GM18507 (cell line): ENCODE measurements around the gene CDH13.

ENCODE experiments used
- DNase-seq: peaks from one replicate; pipeline ENCODE4 v3.0.0; 2011; ENCODE audit warnings: low read depth; ENCODE audit not compliant: insufficient read length; ENCODE audit errors: extremely low spot score
- FAIRE-seq: peaks from 2 replicates; lab custom pipeline; 2011; peaks lifted over from hg19 to GRCh38; lab: Jason Lieb, UNC

CDH13 gene

GRCh38 chr16:83615953-83616350 lies 989.2 kb downstream of the CDH13 start:
- FAIRE-seq, result no peak
- DNase-seq, result no peak

DNA sequence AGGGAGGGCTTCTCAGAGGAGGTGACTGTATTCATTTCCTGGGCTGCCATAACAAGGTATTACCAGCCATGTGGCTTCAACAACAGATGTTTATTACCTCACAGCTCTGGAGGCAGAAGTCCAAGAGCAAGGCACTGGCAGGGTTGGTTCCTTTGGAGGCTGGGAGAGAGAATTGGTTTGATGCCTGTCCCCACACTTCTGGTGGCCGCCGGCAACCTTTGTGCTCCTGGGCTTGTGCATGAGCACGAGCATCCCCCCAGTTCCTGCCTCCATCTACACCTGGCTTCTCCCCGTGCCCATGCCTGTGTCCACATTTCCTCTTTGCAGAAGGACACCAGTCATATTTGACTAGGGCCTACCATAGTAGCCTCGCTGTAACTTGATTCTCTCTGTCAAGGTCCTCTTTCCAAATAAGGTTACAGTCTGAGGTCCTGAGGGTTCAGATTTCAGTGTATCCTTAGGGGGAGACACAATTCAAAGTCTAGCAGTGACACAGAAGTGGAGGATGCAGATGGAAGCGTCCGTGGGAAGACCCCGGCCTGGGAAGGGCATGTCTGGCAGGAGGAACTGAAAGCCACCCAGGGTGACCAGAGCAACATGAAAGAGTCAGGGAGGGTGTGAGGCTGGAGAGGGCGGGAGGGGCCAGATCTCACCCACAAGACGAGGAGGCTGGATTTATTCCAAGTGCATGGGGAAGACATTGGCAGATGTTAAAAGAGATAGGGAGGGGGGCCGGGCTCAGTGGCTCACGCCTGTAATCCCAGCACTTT lies 992.8 kb downstream of the CDH13 start:
- FAIRE-seq (no peak), DNase-seq (no peak)

DNA sequence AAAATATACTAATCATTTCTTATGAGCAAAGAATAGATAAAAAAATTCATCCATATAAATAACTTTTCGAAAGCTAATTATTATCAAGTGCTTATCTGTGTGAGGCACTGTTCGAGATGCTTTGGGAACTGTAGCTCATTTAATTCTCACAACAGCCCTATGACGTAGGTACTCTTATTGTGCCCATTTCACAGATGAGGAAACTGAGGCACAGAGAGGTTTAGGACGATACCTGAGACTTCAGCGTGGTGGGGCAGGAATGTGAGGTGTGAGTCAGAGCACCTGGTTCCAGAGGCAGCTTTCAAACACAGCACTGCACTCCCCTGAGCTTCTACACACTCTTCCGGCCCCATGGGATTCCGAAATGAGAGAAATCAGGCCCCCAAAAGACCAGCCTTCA lies 995.2 kb downstream of the CDH13 start:
- no peak for FAIRE-seq
- no peak for DNase-seq

DNA sequence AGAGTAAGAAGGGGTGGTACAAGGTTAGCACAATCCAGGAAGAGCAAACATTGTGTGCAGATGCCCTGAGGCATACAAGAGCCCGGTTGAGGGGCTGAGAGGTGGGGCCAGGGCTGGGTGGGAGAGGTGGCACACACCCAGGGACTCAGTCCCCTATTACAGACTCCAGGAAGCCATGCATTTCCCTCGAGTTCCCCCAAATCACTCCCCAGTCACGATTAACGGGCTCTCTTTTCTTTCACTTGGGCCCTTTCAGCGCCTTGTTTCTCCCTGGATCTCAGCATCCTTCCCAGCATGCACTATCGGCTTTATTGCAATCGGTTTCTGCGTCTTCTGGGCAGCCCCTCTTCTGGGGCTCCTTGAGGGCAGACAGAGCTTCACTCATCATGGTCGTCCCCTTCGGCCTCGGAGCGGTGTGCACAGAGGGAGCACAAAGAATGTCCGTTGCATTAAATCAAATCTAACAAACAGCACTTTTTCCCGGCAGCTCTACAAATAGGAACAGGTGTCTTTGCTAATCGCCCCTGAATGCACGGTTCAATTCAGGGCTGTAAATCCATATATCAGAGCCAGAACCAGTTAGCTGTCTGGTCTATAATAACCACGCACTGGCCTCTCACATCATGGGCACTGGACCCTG lies 996.4 kb downstream of the CDH13 start:
- DNase-seq (no peak), FAIRE-seq (no peak)

DNA sequence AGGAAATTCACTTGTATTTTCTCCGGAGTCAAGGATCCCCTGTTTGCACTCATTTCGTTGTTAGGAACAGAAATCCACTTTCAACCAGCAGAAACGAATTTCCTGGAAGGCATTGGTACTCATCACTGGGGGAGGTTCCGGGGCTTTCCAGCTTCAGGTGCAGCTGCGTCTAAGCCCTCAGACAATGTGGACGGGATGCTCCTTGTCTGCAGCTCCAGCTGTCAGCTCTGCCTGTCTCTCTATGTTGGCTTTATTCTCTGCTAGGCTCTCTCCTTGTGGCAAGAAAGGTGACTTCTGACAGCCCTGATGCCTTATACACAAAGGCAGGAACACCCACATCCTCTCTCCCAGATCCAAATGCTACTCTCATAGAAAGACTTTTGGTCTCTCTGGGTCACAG lies 997.1 kb downstream of the CDH13 start:
- DNase-seq (no peak), FAIRE-seq (no peak)

- DNase-seq, result no peak
- no peak for FAIRE-seq
Observed at GRCh38 chr16:83624429-83625120, 997.8 kb downstream of the CDH13 start.

GRCh38 chr16:83626204-83626603 lies 999.4 kb downstream of the CDH13 start:
- no peak for FAIRE-seq

GRCh38 chr16:83626676-83627075 lies 999.9 kb downstream of the CDH13 start:
- FAIRE-seq, result no peak
- DNase-seq, result no peak

More at GRCh38 chr16:83626204-83626603, 999.4 kb downstream of the CDH13 start:
- no peak for DNase-seq

- FAIRE-seq (no peak), DNase-seq (no peak)
Observed at GRCh38 chr16:83627996-83628395, 1001.2 kb downstream of the CDH13 start.

DNA sequence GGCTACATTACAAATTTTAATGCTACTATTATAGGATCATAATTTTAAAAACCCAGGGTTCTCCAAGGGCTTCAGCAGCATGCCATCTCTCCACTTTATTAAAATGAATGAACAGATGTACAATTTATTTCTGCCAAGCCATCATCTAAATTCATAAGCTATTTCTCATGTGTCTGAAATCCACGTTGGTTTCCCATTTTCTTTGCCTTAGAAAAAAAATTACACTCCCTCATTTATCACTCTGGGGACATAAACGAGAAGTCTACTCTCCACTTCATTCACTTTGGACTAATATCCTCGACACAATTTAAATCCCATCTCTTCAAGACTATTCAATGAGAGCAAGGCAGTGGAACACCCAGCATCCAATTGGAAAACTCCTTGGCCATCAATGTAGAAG lies 1002.7 kb downstream of the CDH13 start:
- FAIRE-seq, result no peak
- DNase-seq, result no peak

GRCh38 chr16:83629836-83630235 lies 1003.1 kb downstream of the CDH13 start:
- DNase-seq, result no peak
- no peak for FAIRE-seq

- DNase-seq, result no peak
- no peak for FAIRE-seq
Observed at GRCh38 chr16:83630979-83631378, 1004.2 kb downstream of the CDH13 start.

GRCh38 chr16:83633286-83633685 lies 1006.5 kb downstream of the CDH13 start:
- FAIRE-seq, result no peak
- DNase-seq, result no peak

GRCh38 chr16:83648347-83648746 lies 1021.6 kb downstream of the CDH13 start:
- FAIRE-seq, result no peak
- DNase-seq, result no peak

DNA sequence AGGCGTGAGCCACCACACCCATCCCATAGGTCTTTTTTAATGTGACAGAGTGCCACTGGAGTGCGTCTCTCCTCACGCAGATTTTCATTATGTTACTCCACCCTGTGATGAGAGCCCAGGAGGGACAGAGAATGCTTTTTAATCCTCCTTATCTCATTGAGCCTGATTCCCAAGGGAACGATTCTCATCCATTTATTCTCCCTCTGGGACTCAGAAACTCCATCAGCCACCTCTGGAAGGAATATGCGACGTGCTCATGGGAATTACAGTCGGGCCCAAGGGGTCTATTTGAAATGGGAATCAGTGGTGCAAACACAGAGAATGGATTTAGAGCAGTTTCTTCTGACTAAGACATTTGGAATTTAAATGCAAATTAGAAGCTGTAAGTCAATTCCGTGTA lies 1025.1 kb downstream of the CDH13 start:
- FAIRE-seq (no peak), DNase-seq (no peak)

DNA sequence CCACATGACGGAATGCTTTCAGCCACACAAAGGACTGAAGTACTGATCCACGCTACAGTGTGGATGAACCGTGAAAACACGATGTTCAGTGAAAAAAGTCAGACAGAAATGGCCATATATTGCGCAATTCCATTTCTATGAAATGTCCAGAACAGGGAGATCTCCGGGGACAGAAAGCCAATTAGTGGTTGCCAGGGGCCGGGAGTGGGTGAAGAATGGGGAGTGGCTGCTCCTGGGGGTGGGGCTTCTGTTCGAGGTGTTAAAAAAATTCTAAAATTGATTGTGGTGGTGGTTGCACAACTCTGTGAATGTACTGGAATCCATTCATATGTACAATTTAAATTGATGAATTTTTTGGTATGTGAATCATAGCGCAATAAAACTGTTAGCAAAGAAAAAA lies 1026.2 kb downstream of the CDH13 start:
- DNase-seq (no peak), FAIRE-seq (no peak)

GRCh38 chr16:83653785-83654184 lies 1027.0 kb downstream of the CDH13 start:
- FAIRE-seq (no peak), DNase-seq (no peak)

- no peak for FAIRE-seq
- DNase-seq, result no peak
Observed at GRCh38 chr16:83660282-83660681, 1033.5 kb downstream of the CDH13 start.

DNA sequence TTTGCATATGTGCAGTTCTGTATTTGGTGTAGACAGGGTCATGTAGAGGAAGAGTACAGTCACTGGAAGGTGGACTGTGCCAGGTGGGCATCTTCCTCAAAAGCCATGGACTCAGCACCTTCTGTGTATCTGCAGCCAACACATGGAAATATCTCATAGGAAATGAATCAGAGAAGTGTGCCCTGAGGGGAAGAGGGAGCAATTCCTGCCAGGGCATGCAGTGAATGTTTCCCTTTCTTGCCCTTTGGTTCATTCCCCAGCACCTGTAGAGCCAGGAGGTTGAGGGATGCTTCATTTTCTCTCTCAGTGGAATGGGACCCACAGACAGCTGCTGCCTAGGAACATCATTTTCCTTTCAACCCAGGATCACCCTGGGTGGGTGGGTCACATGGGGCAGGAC lies 1034.9 kb downstream of the CDH13 start:
- DNase-seq, result no peak
- FAIRE-seq, result no peak

DNA sequence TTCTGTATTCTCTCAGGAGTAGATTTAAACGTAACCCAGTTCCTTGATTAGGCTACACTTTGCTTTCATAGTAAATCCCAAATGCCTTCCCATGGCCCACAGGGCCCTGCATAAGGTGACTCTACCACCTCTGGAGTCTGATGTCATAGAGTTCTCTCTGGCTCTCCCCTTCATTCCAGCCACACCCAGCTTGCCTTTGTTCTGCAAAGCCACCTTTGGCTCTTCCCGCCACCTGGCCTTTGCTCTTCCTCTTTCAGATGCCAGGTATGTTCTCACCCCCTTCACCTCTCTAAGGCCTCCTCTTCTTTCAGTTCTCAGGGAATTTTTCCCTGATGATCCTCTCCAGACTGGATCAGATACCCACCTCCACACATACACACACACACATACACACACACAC lies 1039.7 kb downstream of the CDH13 start:
- FAIRE-seq, result no peak
- no peak for DNase-seq

DNA sequence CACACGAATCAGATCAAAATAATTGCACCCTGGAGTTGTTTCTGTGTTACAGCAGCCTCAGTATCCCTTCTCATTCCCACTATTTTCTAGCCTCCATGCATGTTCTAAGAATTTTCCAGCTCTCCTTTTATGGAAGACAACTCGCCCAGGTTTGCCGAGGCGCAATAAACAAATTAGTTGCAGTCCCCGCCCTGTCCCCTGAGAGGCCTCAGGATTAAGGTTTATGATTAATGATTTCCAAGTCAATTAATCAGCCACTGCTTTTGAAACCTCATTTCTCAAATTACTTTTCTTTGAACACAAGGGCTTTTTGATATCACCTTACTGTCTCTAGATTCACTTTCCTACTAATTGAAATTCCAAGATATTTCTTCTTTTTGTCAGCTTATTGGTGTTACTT lies 1042.7 kb downstream of the CDH13 start:
- FAIRE-seq (no peak), DNase-seq (no peak)
